ENCODE data around the gene LGALS7B. TPM values are rescaled to one million over a fixed set of nuclear protein-coding genes. Genes with fewer than 3 reads are reported as not detected.

Gene LGALS7B

Small RNA genes within 50 kb of the gene (small RNA-seq; reads per million reads assigned to genes)
- gene RNU6-140P: not detected

Measured in skeletal muscle satellite cell (primary cell).